ENCODE data around the gene SPTBN1. TPM values are rescaled to one million over a fixed set of nuclear protein-coding genes. Genes with fewer than 3 reads are reported as not detected.

The SPTBN1 gene
- total RNA-seq, 1 donor from 2014 or later, result 217 TPM

GRCh38 chr2:54541995-54542394, 85.9 kb downstream of the SPTBN1 start:
- Mint-ChIP-seq H3K27ac (ENCODE audit: unreplicated experiment) (no peak overlapping the region), H3K4me1 (no peaks in the 10 kb centered on the region), H3K4me3 (no peak overlapping the region), H3K36me3 (ENCODE audit: low read depth) (peaks cover 5% of the 10 kb centered on the region), H3K9me3 (no peaks in the 10 kb centered on the region), H3K27me3 (ENCODE audit: low read depth) (no peaks in the 10 kb centered on the region)
- no peak for DNase-seq (ENCODE audit: low read depth, low spot score)
- TF ChIP-seq CTCF (conservative IDR thresholded peaks at IDR 0.05), result no peak

GRCh38 chr2:54543733-54544396, 87.7 kb downstream of the SPTBN1 start:
- peaks cover 3% of the 10 kb centered on the region for H3K36me3 Mint-ChIP-seq (ENCODE audit: low read depth)

GRCh38 chr2:54545702-54546450, 89.7 kb downstream of the SPTBN1 start:
- no peaks in the 10 kb centered on the region for H3K9me3 Mint-ChIP-seq
- no peaks in the 10 kb centered on the region for H3K4me1 Mint-ChIP-seq
- no peak for DNase-seq (ENCODE audit: low read depth, low spot score)
- TF ChIP-seq CTCF (conservative IDR thresholded peaks at IDR 0.05), result no peak
- no peaks in the 10 kb centered on the region for H3K27me3 Mint-ChIP-seq (ENCODE audit: low read depth)
- H3K36me3 Mint-ChIP-seq (ENCODE audit: low read depth), result peaks cover 3% of the 10 kb centered on the region
- no peak overlapping the region for H3K4me3 Mint-ChIP-seq
- no peak overlapping the region for H3K27ac Mint-ChIP-seq (ENCODE audit: unreplicated experiment)

More at GRCh38 chr2:54543733-54544396, 87.7 kb downstream of the SPTBN1 start:
- H3K4me3 Mint-ChIP-seq, result no peak overlapping the region
- H3K27ac Mint-ChIP-seq (ENCODE audit: unreplicated experiment), result no peak overlapping the region
- no peak for TF ChIP-seq CTCF (conservative IDR thresholded peaks at IDR 0.05)
- no peaks in the 10 kb centered on the region for H3K9me3 Mint-ChIP-seq
- DNase-seq (ENCODE audit: low read depth, low spot score), result no peak
- H3K4me1 Mint-ChIP-seq, result no peaks in the 10 kb centered on the region
- no peaks in the 10 kb centered on the region for H3K27me3 Mint-ChIP-seq (ENCODE audit: low read depth)

- H3K9me3 Mint-ChIP-seq, result no peaks in the 10 kb centered on the region
- no peak overlapping the region for H3K4me3 Mint-ChIP-seq
- no peak for DNase-seq (ENCODE audit: low read depth, low spot score)
- no peak overlapping the region for H3K27ac Mint-ChIP-seq (ENCODE audit: unreplicated experiment)
- H3K27me3 Mint-ChIP-seq (ENCODE audit: low read depth), result no peaks in the 10 kb centered on the region
- TF ChIP-seq CTCF (conservative IDR thresholded peaks at IDR 0.05), result no peak
- peaks cover 3% of the 10 kb centered on the region for H3K36me3 Mint-ChIP-seq (ENCODE audit: low read depth)
- H3K4me1 Mint-ChIP-seq, result no peaks in the 10 kb centered on the region
These were observed 90.4 kb downstream of the SPTBN1 start for GRCh38 chr2:54546518-54546917.

- Mint-ChIP-seq H3K9me3 (no peaks in the 10 kb centered on the region), H3K36me3 (ENCODE audit: low read depth) (peaks cover 3% of the 10 kb centered on the region), H3K4me1 (no peaks in the 10 kb centered on the region), H3K27ac (ENCODE audit: unreplicated experiment) (no peak overlapping the region), H3K4me3 (no peak overlapping the region), H3K27me3 (ENCODE audit: low read depth) (no peaks in the 10 kb centered on the region)
- no peak for TF ChIP-seq CTCF (conservative IDR thresholded peaks at IDR 0.05)
- DNase-seq (ENCODE audit: low read depth, low spot score), result no peak
These were observed 91.0 kb downstream of the SPTBN1 start for GRCh38 chr2:54546923-54547720.
